Measurements from ENCODE around the gene ANKRD13D.

ANKRD13D gene

GRCh38 chr11:67310246-67311050, 21.3 kb downstream of the ANKRD13D start:
- no peak for DNase-seq (ENCODE audit: extremely low read depth, low read depth)
- no peak for TF ChIP-seq CTCF (IDR thresholded peaks at IDR 0.05; ENCODE audit: low read depth, low read length)

GRCh38 chr11:67311051-67311555, 22.0 kb downstream of the ANKRD13D start:
- no peak for TF ChIP-seq CTCF (IDR thresholded peaks at IDR 0.05; ENCODE audit: low read depth, low read length)
- DNase-seq (ENCODE audit: extremely low read depth, low read depth), result no peak

GRCh38 chr11:67311556-67312082, 22.5 kb downstream of the ANKRD13D start:
- no peak for TF ChIP-seq CTCF (IDR thresholded peaks at IDR 0.05; ENCODE audit: low read depth, low read length)
- DNase-seq (ENCODE audit: extremely low read depth, low read depth), result no peak

- DNase-seq (ENCODE audit: extremely low read depth, low read depth), result no peak
- no peak for TF ChIP-seq CTCF (IDR thresholded peaks at IDR 0.05; ENCODE audit: low read depth, low read length)
Observed at GRCh38 chr11:67312187-67313021, 23.3 kb downstream of the ANKRD13D start.

GRCh38 chr11:67313125-67313890, 24.2 kb downstream of the ANKRD13D start:
- no peak for DNase-seq (ENCODE audit: extremely low read depth, low read depth)
- TF ChIP-seq CTCF (IDR thresholded peaks at IDR 0.05; ENCODE audit: low read depth, low read length), result no peak

- no peak for DNase-seq (ENCODE audit: extremely low read depth, low read depth)
- TF ChIP-seq CTCF (IDR thresholded peaks at IDR 0.05; ENCODE audit: low read depth, low read length), result no peak
Observed at GRCh38 chr11:67314218-67314617, 25.1 kb downstream of the ANKRD13D start.

All from AG09319 (cell line).